Prostate gland (tissue), 2 donors: ENCODE measurements around the gene KRTAP3-1.

ENCODE experiments used
- CTCF ChIP-seq, 4 experiments: fragments of 200-600 bp in 2 of 4; fragments of 450-650 bp in 2 of 4; sonication (generic) in 2 of 4; IDR thresholded peaks; 1 replicate in 3 of 4; 2 replicates in 1 of 4; pipeline ENCODE4 v1.5.1; 2016 to 2019; ENCODE audit warnings: antibody characterized with exemption in 4 of 4, mild to moderate bottlenecking in 2 of 4, moderate library complexity in 2 of 4
- POLR2A ChIP-seq: fragments of 450-650 bp; IDR thresholded peaks from one replicate; pipeline ENCODE4 v1.6.1; 2016; ENCODE audit warnings: antibody characterized with exemption, mild to moderate bottlenecking

GRCh38 chr17:40995116-40995515 is 13.8 kb downstream of the KRTAP3-1 start:
- TF ChIP-seq CTCF (IDR thresholded peaks at IDR 0.05), result no peak
- no peak for TF ChIP-seq POLR2A
